Bronchial epithelial cell (primary cell): ENCODE data around the gene SCAI. TPM values are rescaled to one million over a fixed set of nuclear protein-coding genes. Genes with fewer than 3 reads are reported as not detected.
"Not testable (repeated sequence)": the region's sequence is repeated elsewhere in the genome, so short reads cannot be mapped to it uniquely, and the experiment has no call there.

Experiments used
- DNase-seq: peaks from one replicate; pipeline ENCODE4 v3.0.0-alpha.2; 2010; ENCODE audit warnings: low read depth
- FAIRE-seq: peaks from 2 replicates; lab custom pipeline; 2011; peaks lifted over from hg19 to GRCh38; lab: Jason Lieb, UNC
- H3K27me3 ChIP-seq: 2 replicates; pipeline ENCODE4 v1.5.1; 2011; ENCODE audit warnings: low read length; ENCODE audit not compliant: control insufficient read depth, insufficient read depth
- H3K36me3 ChIP-seq: 2 replicates; pipeline ENCODE4 v1.5.1; 2011; ENCODE audit warnings: low read length; ENCODE audit not compliant: control insufficient read depth, insufficient read depth
- H3K4me3 ChIP-seq: 2 replicates; pipeline ENCODE4 v1.5.1; 2011; ENCODE audit warnings: mild to moderate bottlenecking, low read depth, low read length, control low read depth
- CTCF ChIP-seq: IDR thresholded peaks from 2 replicates; pipeline ENCODE4 v1.5.1; 2011; ENCODE audit warnings: mild to moderate bottlenecking, moderate library complexity, low read length, control low read depth, inconsistent platforms; ENCODE audit not compliant: insufficient read depth, severe bottlenecking
- total RNA-seq: library from RNA; depleted of rRNA; stranded (reverse); fragments of >200 nt; gene quantifications from 2 replicates; pipeline ENCODE4 v1.2.1, GENCODE V29; 2014

The SCAI gene
- total RNA-seq, 1 donor from 2014 or later: 7.1 TPM

- Histone ChIP-seq H3K27me3 (no peaks in the 10 kb centered on the region), H3K36me3 (peaks cover 2% of the 10 kb centered on the region), H3K4me3 (no peak overlapping the region)
- no peak for DNase-seq
- no peak for FAIRE-seq
- no peak for TF ChIP-seq CTCF
Observed at GRCh38 chr9:125024917-125025316, 118.4 kb downstream of the SCAI start.

- no peak for FAIRE-seq
- DNase-seq: no peak
- H3K36me3 ChIP-seq: peaks cover 2% of the 10 kb centered on the region
- no peak overlapping the region for H3K4me3 ChIP-seq
- no peaks in the 10 kb centered on the region for H3K27me3 ChIP-seq
- no peak for TF ChIP-seq CTCF
Observed at GRCh38 chr9:125021069-125021468, 122.3 kb downstream of the SCAI start.

GRCh38 chr9:125015655-125016054 is 127.7 kb downstream of the SCAI start:
- not testable (repeated sequence) for H3K27me3 ChIP-seq, H3K36me3 ChIP-seq, FAIRE-seq, DNase-seq, H3K4me3 ChIP-seq

- not testable (repeated sequence) for FAIRE-seq, H3K4me3 ChIP-seq, H3K27me3 ChIP-seq, DNase-seq, H3K36me3 ChIP-seq
Observed at GRCh38 chr9:125012013-125012412, 131.3 kb downstream of the SCAI start.

GRCh38 chr9:125008599-125008998 is 134.7 kb downstream of the SCAI start:
- FAIRE-seq (no peak), DNase-seq (no peak)
- TF ChIP-seq CTCF: no peak
- Histone ChIP-seq H3K36me3 (no peaks in the 10 kb centered on the region), H3K27me3 (no peaks in the 10 kb centered on the region), H3K4me3 (no peak overlapping the region)

GRCh38 chr9:125003332-125003731 is 140.0 kb downstream of the SCAI start:
- no peak for TF ChIP-seq CTCF
- no peak overlapping the region for H3K4me3 ChIP-seq
- FAIRE-seq: no peak
- DNase-seq: no peak
- no peaks in the 10 kb centered on the region for H3K36me3 ChIP-seq
- no peaks in the 10 kb centered on the region for H3K27me3 ChIP-seq

- Histone ChIP-seq H3K36me3 (no peaks in the 10 kb centered on the region), H3K4me3 (no peak overlapping the region), H3K27me3 (no peaks in the 10 kb centered on the region)
- FAIRE-seq: no peak
- no peak for TF ChIP-seq CTCF
- DNase-seq: no peak
Observed at GRCh38 chr9:124983698-124984097, 159.6 kb downstream of the SCAI start.
